ENCODE data around the gene MBD5.

MBD5 gene

DNA sequence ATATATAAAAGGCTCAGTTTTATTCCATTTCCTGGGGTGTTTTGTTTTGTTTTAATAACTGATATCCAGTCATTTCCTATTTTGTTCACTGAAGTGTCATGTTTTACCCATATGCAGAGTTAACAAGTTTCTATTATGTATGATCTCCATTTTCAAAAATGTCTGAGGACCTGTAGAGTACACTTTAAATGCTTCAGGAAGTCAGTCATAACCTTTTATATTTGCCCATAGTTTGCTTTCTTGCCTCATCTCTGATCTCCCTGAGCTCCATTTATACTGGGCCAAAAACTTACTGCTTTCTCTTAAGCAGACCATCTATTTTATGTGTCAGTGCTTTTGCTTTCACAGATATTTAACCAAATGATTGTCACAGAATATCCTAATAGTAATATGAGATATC is 278.7 kb downstream of the MBD5 start:
- no peak overlapping the region for H4K8ac ChIP-seq (ENCODE audit: low read length)
- H3K27ac ChIP-seq (ENCODE audit: low read length, poor library complexity, severe bottlenecking): no peak overlapping the region
- peaks cover 9% of the 10 kb centered on the region for H3K79me1 ChIP-seq (replicated peaks; ENCODE audit: low read length, poor library complexity, severe bottlenecking)
- no peak overlapping the region for H3K4me3 ChIP-seq (ENCODE audit: insufficient read depth in 1 of 2, low read depth in 1 of 2, low read length in 2 of 2)
- H3K4me2 ChIP-seq (ENCODE audit: low read length, poor library complexity, severe bottlenecking): no peak overlapping the region
- H2BK5ac ChIP-seq (ENCODE audit: low read depth, low read length, poor library complexity, severe bottlenecking): no peak overlapping the region
- no peaks in the 10 kb centered on the region for H3K27me3 ChIP-seq (ENCODE audit: control insufficient read depth in 1 of 2, insufficient read depth in 1 of 2, low read length in 2 of 2)
- H3K36me3 ChIP-seq (ENCODE audit: control insufficient read depth in 1 of 2, insufficient read depth in 2 of 2, low read depth in 1 of 2, low read length in 2 of 2): no peaks in the 10 kb centered on the region
- H2AK5ac ChIP-seq (ENCODE audit: low read length, severe bottlenecking): no peak overlapping the region
- H3K4ac ChIP-seq (ENCODE audit: low read depth in 1 of 2, low read length in 2 of 2): no peak overlapping the region
- H2BK15ac ChIP-seq (ENCODE audit: low read depth, poor library complexity, severe bottlenecking): no peak overlapping the region
- H3K14ac ChIP-seq (ENCODE audit: low read length in 2 of 2): no peak overlapping the region
- no peak overlapping the region for H2BK120ac ChIP-seq (ENCODE audit: low read depth, low read length)
- H3K23ac ChIP-seq (ENCODE audit: low read length in 2 of 2): no peak overlapping the region
- no peak overlapping the region for H2BK12ac ChIP-seq (ENCODE audit: low read length in 2 of 2)
- no peak overlapping the region for H4K91ac ChIP-seq (ENCODE audit: low read length)
- no peak overlapping the region for H3K18ac ChIP-seq (ENCODE audit: low read depth in 1 of 2, low read length in 2 of 2)
- no peaks in the 10 kb centered on the region for H3K9me3 ChIP-seq (ENCODE audit: control insufficient read depth, low read length)
- H2AFZ ChIP-seq (ENCODE audit: low read depth, low read length): no peak overlapping the region
- no peak for DNase-seq
- H3K4me1 ChIP-seq (ENCODE audit: control insufficient read depth, insufficient read depth, low read depth, low read length): peaks cover 3% of the 10 kb centered on the region
- no peak overlapping the region for H3K9ac ChIP-seq (ENCODE audit: low read length)

DNA sequence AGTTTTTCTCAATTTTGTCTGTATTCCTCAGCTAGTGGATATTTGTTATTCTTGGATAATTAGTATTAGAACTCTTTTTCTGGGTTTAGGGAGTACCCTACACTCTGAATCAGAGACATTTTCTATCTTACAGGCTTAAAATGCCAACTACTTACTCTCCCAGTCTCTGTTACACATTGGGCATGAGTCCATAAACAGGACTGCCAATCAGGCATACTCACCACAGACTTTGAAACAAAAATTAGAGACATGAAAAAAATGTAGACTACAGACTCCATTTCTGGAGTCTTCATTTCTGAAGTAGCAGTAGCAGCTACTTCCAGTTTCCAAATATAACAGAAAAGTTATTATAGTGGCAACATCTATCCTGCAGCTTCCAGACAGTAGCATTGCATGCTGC is 279.7 kb downstream of the MBD5 start:
- Histone ChIP-seq H2BK12ac (ENCODE audit: low read length in 2 of 2) (no peak overlapping the region), H3K4me3 (ENCODE audit: insufficient read depth in 1 of 2, low read depth in 1 of 2, low read length in 2 of 2) (no peak overlapping the region), H3K27ac (ENCODE audit: low read length, poor library complexity, severe bottlenecking) (no peak overlapping the region), H3K9ac (ENCODE audit: low read length) (no peak overlapping the region), H3K27me3 (ENCODE audit: control insufficient read depth in 1 of 2, insufficient read depth in 1 of 2, low read length in 2 of 2) (no peaks in the 10 kb centered on the region), H2BK15ac (ENCODE audit: low read depth, poor library complexity, severe bottlenecking) (no peak overlapping the region), H3K4me2 (ENCODE audit: low read length, poor library complexity, severe bottlenecking) (no peak overlapping the region), H2BK120ac (ENCODE audit: low read depth, low read length) (no peak overlapping the region), H3K9me3 (ENCODE audit: control insufficient read depth, low read length) (no peaks in the 10 kb centered on the region), H3K23ac (ENCODE audit: low read length in 2 of 2) (no peak overlapping the region), H4K8ac (ENCODE audit: low read length) (no peak overlapping the region), H3K36me3 (ENCODE audit: control insufficient read depth in 1 of 2, insufficient read depth in 2 of 2, low read depth in 1 of 2, low read length in 2 of 2) (no peaks in the 10 kb centered on the region), H3K79me1 (replicated peaks; ENCODE audit: low read length, poor library complexity, severe bottlenecking) (peaks cover 10% of the 10 kb centered on the region), H2AFZ (ENCODE audit: low read depth, low read length) (no peak overlapping the region), H2BK5ac (ENCODE audit: low read depth, low read length, poor library complexity, severe bottlenecking) (no peak overlapping the region), H3K4ac (ENCODE audit: low read depth in 1 of 2, low read length in 2 of 2) (no peak overlapping the region), H3K18ac (ENCODE audit: low read depth in 1 of 2, low read length in 2 of 2) (no peak overlapping the region), H3K4me1 (ENCODE audit: control insufficient read depth, insufficient read depth, low read depth, low read length) (peaks cover 3% of the 10 kb centered on the region), H2AK5ac (ENCODE audit: low read length, severe bottlenecking) (no peak overlapping the region), H3K14ac (ENCODE audit: low read length in 2 of 2) (no peak overlapping the region), H4K91ac (ENCODE audit: low read length) (no peak overlapping the region)
- DNase-seq: no peak

GRCh38 chr2:148301362-148301761 is 280.5 kb downstream of the MBD5 start:
- no peak overlapping the region for H3K14ac ChIP-seq (ENCODE audit: low read length in 2 of 2)
- H3K18ac ChIP-seq (ENCODE audit: low read depth in 1 of 2, low read length in 2 of 2): no peak overlapping the region
- no peaks in the 10 kb centered on the region for H3K27me3 ChIP-seq (ENCODE audit: control insufficient read depth in 1 of 2, insufficient read depth in 1 of 2, low read length in 2 of 2)
- no peak overlapping the region for H3K4me2 ChIP-seq (ENCODE audit: low read length, poor library complexity, severe bottlenecking)
- H4K8ac ChIP-seq (ENCODE audit: low read length): no peak overlapping the region
- no peak overlapping the region for H2BK5ac ChIP-seq (ENCODE audit: low read depth, low read length, poor library complexity, severe bottlenecking)
- no peak overlapping the region for H2AK5ac ChIP-seq (ENCODE audit: low read length, severe bottlenecking)
- H2AFZ ChIP-seq (ENCODE audit: low read depth, low read length): no peak overlapping the region
- H2BK12ac ChIP-seq (ENCODE audit: low read length in 2 of 2): no peak overlapping the region
- peaks cover 3% of the 10 kb centered on the region for H3K4me1 ChIP-seq (ENCODE audit: control insufficient read depth, insufficient read depth, low read depth, low read length)
- H3K4ac ChIP-seq (ENCODE audit: low read depth in 1 of 2, low read length in 2 of 2): no peak overlapping the region
- DNase-seq: no peak
- peaks cover 10% of the 10 kb centered on the region for H3K79me1 ChIP-seq (replicated peaks; ENCODE audit: low read length, poor library complexity, severe bottlenecking)
- no peak overlapping the region for H3K9ac ChIP-seq (ENCODE audit: low read length)
- no peaks in the 10 kb centered on the region for H3K36me3 ChIP-seq (ENCODE audit: control insufficient read depth in 1 of 2, insufficient read depth in 2 of 2, low read depth in 1 of 2, low read length in 2 of 2)
- H2BK15ac ChIP-seq (ENCODE audit: low read depth, poor library complexity, severe bottlenecking): no peak overlapping the region
- no peak overlapping the region for H3K27ac ChIP-seq (ENCODE audit: low read length, poor library complexity, severe bottlenecking)
- WGBS: 97% methylated on average over 2 of the region's 3 CpGs
- H3K23ac ChIP-seq (ENCODE audit: low read length in 2 of 2): no peak overlapping the region
- no peak overlapping the region for H3K4me3 ChIP-seq (ENCODE audit: insufficient read depth in 1 of 2, low read depth in 1 of 2, low read length in 2 of 2)
- H2BK120ac ChIP-seq (ENCODE audit: low read depth, low read length): no peak overlapping the region
- H3K9me3 ChIP-seq (ENCODE audit: control insufficient read depth, low read length): no peaks in the 10 kb centered on the region
- H4K91ac ChIP-seq (ENCODE audit: low read length): no peak overlapping the region

DNA sequence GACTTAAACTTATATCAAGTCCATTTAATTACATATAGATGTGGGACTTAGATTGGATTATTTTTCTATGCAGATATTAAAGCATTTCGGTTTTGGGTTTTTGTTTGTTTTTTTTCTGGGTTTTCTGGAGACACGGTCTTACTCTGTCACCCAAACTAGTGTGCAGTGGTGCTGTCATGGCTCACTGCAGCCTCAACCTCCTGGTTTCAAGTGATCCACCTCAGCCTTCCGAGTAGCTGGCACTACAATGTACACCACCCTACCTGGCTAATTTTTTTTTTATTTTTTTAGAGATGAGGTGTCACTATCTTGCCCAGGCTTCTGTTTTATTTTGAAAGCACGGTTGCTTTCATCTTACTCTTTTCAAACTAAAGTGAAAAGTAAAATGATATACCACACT is 281.6 kb downstream of the MBD5 start:
- peaks cover 7% of the 10 kb centered on the region for H3K79me1 ChIP-seq (replicated peaks; ENCODE audit: low read length, poor library complexity, severe bottlenecking)
- H3K4me2 ChIP-seq (ENCODE audit: low read length, poor library complexity, severe bottlenecking): no peak overlapping the region
- DNase-seq: no peak
- no peak overlapping the region for H2BK120ac ChIP-seq (ENCODE audit: low read depth, low read length)
- no peak overlapping the region for H2BK15ac ChIP-seq (ENCODE audit: low read depth, poor library complexity, severe bottlenecking)
- peak overlapping the region; percentile 87 for H2AK5ac ChIP-seq (ENCODE audit: low read length, severe bottlenecking)
- no peak overlapping the region for H4K8ac ChIP-seq (ENCODE audit: low read length)
- no peak overlapping the region for H3K4ac ChIP-seq (ENCODE audit: low read depth in 1 of 2, low read length in 2 of 2)
- peaks cover 3% of the 10 kb centered on the region for H3K4me1 ChIP-seq (ENCODE audit: control insufficient read depth, insufficient read depth, low read depth, low read length)
- no peak overlapping the region for H3K14ac ChIP-seq (ENCODE audit: low read length in 2 of 2)
- no peak overlapping the region for H3K18ac ChIP-seq (ENCODE audit: low read depth in 1 of 2, low read length in 2 of 2)
- no peak overlapping the region for H2BK5ac ChIP-seq (ENCODE audit: low read depth, low read length, poor library complexity, severe bottlenecking)
- WGBS: 94% methylated on average over 2 of the region's 4 CpGs
- no peak overlapping the region for H3K23ac ChIP-seq (ENCODE audit: low read length in 2 of 2)
- no peaks in the 10 kb centered on the region for H3K9me3 ChIP-seq (ENCODE audit: control insufficient read depth, low read length)
- H2BK12ac ChIP-seq (ENCODE audit: low read length in 2 of 2): no peak overlapping the region
- no peak overlapping the region for H3K9ac ChIP-seq (ENCODE audit: low read length)
- no peaks in the 10 kb centered on the region for H3K36me3 ChIP-seq (ENCODE audit: control insufficient read depth in 1 of 2, insufficient read depth in 2 of 2, low read depth in 1 of 2, low read length in 2 of 2)
- no peaks in the 10 kb centered on the region for H3K27me3 ChIP-seq (ENCODE audit: control insufficient read depth in 1 of 2, insufficient read depth in 1 of 2, low read length in 2 of 2)
- no peak overlapping the region for H3K27ac ChIP-seq (ENCODE audit: low read length, poor library complexity, severe bottlenecking)
- H3K4me3 ChIP-seq (ENCODE audit: insufficient read depth in 1 of 2, low read depth in 1 of 2, low read length in 2 of 2): no peak overlapping the region
- no peak overlapping the region for H2AFZ ChIP-seq (ENCODE audit: low read depth, low read length)
- no peak overlapping the region for H4K91ac ChIP-seq (ENCODE audit: low read length)
